Stimulated activated memory B cell treated with anti-CD40 and anti-IgM and Interleukin-4, amounts not matched to agents 10 μg/mL and 1 μg/mL and 100 μg/mL, for 72 hours (primary cell): ENCODE results near the gene MKNK1.
"Not testable (repeated sequence)": the region's sequence is repeated elsewhere in the genome, so short reads cannot be mapped to it uniquely, and the experiment has no call there.

Source experiments
- ATAC-seq: fragments of 150-1000 bp; cut with Tn5 transposase; 2 replicates; pipeline ENCODE4 v1.10.0; 2021
- H3K27ac Mint-ChIP-seq: one replicate; pipeline ENCODE4 v1.8.0; 2022; ENCODE audit warnings: mild to moderate bottlenecking, mixed read lengths
- H3K27me3 Mint-ChIP-seq: one replicate; pipeline ENCODE4 v1.8.0; 2022; ENCODE audit warnings: mixed read lengths
- H3K36me3 Mint-ChIP-seq: one replicate; pipeline ENCODE4 v1.8.0; 2022; ENCODE audit warnings: mixed read lengths
- H3K4me1 Mint-ChIP-seq: one replicate; pipeline ENCODE4 v1.8.0; 2022; ENCODE audit warnings: mixed read lengths
- H3K4me3 Mint-ChIP-seq: one replicate; pipeline ENCODE4 v1.8.0; 2022; ENCODE audit warnings: mild to moderate bottlenecking, moderate library complexity, mixed read lengths
- H3K9me3 Mint-ChIP-seq: one replicate; pipeline ENCODE4 v1.8.0; 2022; ENCODE audit warnings: mixed read lengths

Gene MKNK1

DNA sequence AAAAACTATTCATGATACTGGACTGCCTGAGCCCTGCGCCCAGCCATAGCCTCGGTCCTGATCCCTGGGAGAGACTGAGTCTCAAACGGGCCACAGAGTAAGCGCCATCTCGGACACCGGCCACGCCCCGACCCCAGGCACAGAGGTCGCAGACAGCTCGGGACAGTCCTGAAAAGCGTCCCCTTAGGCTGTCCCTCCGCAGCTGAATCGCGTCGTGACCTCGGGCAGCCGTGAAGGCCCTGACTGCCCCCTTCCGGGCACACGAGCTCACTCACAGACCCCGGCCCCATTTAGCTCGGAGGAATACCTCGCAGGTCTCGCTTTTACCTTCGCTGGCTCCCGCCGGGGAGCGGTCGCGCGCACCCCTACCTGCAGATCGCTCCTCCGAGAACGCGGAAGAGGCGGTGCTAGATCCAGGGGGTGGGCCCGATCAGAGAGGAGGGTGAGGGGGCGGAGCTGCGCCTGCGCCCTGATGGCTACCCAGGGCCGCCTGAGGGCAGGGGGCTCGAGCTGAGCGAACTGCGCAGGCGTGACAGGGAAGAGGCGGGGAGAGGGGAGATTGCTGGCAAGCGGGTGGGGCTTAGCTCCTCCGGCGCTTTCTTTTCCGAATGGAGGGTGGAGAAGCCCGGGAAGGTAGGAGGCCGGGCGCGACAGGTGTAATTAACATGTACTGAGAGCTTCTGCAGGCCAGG, at the start of gene MKNK1:
Gene MKNK1, minus strand, starts transcription at position 411 of the 692 bp plus-strand sequence. CDS start 20,941 bp downstream, outside the sequence.
- Mint-ChIP-seq H3K4me1 (peaks cover 46% of the 10 kb centered on the region), H3K4me3 (peak within 1 kb of the TSS; percentile 83), H3K27me3 (no peaks in the 10 kb centered on the region), H3K36me3 (peaks cover 31% of the 10 kb centered on the region), H3K9me3 (no peaks in the 10 kb centered on the region), H3K27ac (peak within 1 kb of the TSS; percentile 72)
- peak; percentile 99 for ATAC-seq

DNA sequence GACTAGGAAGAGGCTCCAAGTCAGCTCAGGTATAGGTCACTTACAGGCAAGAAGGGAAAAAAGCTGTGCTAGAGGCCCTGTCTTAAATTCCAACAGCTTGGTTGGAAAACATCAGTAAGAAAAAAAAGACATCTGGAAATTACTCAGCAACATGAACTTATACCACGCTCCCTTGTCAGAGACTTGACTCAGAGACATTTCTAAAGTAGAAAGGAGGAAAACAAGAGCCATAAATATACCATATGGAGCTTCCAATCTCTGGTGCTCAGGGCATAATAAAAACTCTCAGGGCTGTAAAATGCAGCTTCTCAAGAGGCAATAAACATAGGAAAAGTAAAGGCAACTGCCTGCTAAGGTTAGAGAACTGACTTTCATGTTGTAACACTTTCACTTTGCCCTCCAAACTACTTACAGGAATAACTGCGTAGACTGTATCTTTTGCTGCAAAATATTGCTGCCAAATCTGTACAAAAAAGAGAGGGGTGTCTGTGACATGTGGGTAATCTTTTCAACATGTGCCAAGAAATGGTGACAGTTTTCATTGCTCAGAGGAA, 49.4 kb upstream of the MKNK1 start:
- no peak for ATAC-seq
- Mint-ChIP-seq H3K4me3 (no peak overlapping the region), H3K9me3 (peaks cover 6% of the 10 kb centered on the region), H3K4me1 (no peaks in the 10 kb centered on the region), H3K27ac (no peak overlapping the region), H3K27me3 (no peaks in the 10 kb centered on the region), H3K36me3 (peaks cover 70% of the 10 kb centered on the region)

DNA sequence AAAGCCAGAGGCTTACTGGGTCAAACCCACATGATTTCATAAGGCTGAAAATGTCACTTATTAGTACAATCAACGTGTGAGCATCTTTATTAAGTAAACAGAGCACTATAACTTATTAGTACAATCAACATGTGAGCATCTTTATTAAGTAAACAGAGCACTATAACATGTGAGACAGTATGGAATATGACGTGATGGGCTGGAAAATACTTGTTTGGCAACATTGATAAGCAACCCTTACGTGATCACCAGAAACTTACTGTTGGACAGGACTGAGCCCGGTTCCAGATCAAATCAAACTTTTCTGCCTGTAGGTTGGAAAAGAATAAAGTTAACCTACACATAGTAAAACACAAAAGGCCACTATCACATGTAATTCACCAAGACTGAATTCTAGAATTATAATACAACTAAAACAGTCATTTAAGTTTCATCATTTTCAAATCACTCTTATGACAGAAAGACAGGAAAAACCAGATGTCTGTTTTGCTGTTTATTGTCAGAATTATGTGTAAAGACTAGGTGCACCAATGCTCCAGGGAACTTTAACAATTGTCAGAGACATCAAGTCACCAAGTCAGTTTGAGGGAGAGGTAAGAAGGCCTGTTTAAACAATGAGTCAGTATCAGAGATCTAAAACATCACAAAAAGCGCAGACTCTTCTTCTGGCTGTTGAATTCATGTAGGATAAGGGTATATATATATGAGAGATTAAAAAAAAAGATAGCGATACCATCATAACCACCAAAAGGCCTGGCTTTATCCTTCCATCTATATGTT, 48.4 kb upstream of the MKNK1 start:
- peaks cover 6% of the 10 kb centered on the region for H3K9me3 Mint-ChIP-seq
- peaks cover 68% of the 10 kb centered on the region for H3K36me3 Mint-ChIP-seq
- no peaks in the 10 kb centered on the region for H3K27me3 Mint-ChIP-seq
- no peak overlapping the region for H3K27ac Mint-ChIP-seq
- ATAC-seq = no peak
- H3K4me3 Mint-ChIP-seq = no peak overlapping the region
- no peaks in the 10 kb centered on the region for H3K4me1 Mint-ChIP-seq

DNA sequence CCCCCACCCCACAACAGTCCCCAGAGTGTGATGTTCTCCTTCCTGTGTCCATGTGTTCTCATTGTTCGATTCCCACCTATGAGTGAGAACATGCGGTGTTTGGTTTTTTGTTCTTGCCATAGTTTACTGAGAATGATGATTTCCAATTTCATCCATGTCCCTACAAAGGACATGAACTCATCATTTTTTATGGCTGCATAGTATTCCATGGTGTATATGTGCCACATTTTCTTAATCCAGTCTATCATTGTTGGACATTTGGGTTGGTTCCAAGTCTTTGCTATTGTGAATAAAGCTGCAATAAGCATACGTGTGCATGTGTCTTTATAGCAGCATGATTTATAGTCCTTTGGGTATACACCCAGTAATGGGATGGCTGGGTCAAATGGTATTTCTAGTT, 47.1 kb upstream of the MKNK1 start:
- H3K27me3 Mint-ChIP-seq, H3K27ac Mint-ChIP-seq, H3K4me3 Mint-ChIP-seq, H3K9me3 Mint-ChIP-seq, H3K4me1 Mint-ChIP-seq, ATAC-seq: not testable (repeated sequence)
- peaks cover 73% of the 10 kb centered on the region for H3K36me3 Mint-ChIP-seq

DNA sequence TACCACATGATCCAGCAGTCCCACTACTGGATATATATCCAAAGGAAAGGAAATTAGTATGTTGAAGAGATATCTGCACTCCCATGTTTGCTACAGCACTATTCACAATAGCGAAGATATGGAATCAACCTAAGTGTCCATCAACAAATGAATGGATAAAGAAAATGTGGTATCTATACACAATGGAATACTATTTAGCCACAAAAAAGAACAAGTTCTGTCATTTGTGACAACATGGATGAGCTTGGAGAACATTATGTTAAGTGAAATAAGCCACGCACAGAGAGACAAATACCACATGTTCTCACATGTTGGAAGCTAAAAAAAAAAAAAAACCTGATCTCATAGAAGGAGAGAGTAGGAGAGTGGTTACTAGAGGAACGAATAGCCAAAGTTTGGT, 46.4 kb upstream of the MKNK1 start:
- H3K36me3 Mint-ChIP-seq = peaks cover 67% of the 10 kb centered on the region
- H3K9me3 Mint-ChIP-seq = peaks cover 6% of the 10 kb centered on the region
- H3K4me1 Mint-ChIP-seq = no peaks in the 10 kb centered on the region
- ATAC-seq = no peak
- no peak overlapping the region for H3K27ac Mint-ChIP-seq
- H3K4me3 Mint-ChIP-seq = no peak overlapping the region
- H3K27me3 Mint-ChIP-seq = no peaks in the 10 kb centered on the region

DNA sequence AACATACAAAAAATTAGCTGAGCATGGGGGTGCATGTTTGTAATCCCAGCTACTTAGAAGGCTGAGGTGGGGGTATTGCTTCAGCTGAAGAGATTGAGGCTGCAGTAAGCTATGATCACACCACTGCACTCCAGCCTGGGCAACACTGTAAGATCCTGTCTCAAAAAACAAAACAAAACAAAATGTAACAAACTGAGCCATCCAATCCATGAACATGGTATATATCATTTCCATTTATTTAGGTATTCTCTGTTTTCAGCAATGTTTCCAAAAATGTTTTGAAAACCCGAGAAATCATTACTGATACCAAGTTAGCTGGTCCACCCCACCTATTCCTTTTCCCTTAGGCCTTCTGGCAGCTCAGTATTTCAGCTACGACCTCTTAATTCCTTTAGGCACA, 45.7 kb upstream of the MKNK1 start:
- Mint-ChIP-seq H3K4me1 (no peaks in the 10 kb centered on the region), H3K27ac (no peak overlapping the region), H3K36me3 (peaks cover 59% of the 10 kb centered on the region), H3K9me3 (peaks cover 5% of the 10 kb centered on the region), H3K27me3 (no peaks in the 10 kb centered on the region), H3K4me3 (no peak overlapping the region)
- ATAC-seq = no peak

DNA sequence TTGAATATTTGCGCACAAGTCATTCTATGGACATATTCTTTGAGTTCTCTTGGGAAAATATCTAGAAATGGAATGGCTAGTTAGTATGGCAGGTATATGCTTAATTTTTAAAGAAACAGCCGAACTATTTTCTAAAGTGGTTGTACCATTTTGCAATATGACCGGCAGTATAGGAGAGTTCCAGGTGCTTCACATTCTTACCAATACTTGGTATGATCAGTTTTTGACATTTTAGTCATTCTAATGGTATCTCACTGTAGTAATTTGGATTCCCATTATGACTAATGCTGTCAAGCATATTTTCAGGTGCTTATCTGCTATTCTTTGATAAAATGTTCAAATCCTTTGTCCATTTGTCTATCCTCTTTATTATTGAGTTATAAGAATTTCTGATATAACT, 43.5 kb upstream of the MKNK1 start:
- Mint-ChIP-seq H3K4me1 (no peaks in the 10 kb centered on the region), H3K4me3 (no peak overlapping the region), H3K36me3 (peaks cover 46% of the 10 kb centered on the region), H3K27me3 (no peaks in the 10 kb centered on the region), H3K9me3 (peaks cover 4% of the 10 kb centered on the region), H3K27ac (no peak overlapping the region)
- ATAC-seq = no peak

DNA sequence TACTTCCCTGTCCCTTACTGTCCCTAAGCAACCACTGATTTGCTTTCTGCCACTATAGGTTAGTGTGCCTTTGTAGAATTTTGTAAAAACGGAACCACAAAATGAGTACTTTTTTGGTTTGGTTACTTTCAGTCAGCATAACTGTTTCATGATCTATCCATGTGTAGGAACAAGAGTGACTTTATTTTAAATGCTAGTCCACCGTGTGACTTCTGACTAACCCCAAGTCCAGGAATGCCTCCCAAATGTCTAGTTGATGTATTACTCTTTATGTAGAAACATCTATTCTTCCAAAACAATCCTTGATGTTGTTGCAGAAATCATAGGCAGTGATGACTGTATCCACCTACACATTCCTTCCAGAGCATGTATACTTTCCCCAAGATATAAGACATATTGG, 42.8 kb upstream of the MKNK1 start:
- Mint-ChIP-seq H3K36me3 (peaks cover 45% of the 10 kb centered on the region), H3K27me3 (no peaks in the 10 kb centered on the region), H3K4me1 (no peaks in the 10 kb centered on the region), H3K4me3 (no peak overlapping the region), H3K27ac (no peak overlapping the region), H3K9me3 (peaks cover 4% of the 10 kb centered on the region)
- ATAC-seq = no peak

DNA sequence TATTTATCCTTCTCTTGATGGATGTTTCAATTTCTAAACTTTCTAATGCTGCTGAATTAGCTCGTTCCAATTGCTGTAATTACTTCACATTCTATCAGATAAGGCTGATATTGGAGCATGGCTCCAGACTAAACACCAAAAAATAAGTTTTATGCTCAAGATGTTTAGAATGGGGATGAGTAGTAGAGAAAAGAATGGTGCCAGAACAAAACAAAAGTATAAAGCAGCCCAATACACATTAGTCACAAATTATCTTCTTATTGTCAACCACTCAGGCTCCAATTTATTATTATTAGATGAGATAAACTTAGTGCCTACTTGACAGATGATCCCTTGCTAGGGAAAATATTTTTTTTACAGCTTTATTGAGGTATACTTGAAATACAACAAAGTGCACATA, 42.3 kb upstream of the MKNK1 start:
- Mint-ChIP-seq H3K36me3 (peaks cover 46% of the 10 kb centered on the region), H3K4me1 (no peaks in the 10 kb centered on the region), H3K4me3 (no peak overlapping the region), H3K27ac (no peak overlapping the region), H3K9me3 (peaks cover 4% of the 10 kb centered on the region), H3K27me3 (no peaks in the 10 kb centered on the region)
- ATAC-seq = no peak

DNA sequence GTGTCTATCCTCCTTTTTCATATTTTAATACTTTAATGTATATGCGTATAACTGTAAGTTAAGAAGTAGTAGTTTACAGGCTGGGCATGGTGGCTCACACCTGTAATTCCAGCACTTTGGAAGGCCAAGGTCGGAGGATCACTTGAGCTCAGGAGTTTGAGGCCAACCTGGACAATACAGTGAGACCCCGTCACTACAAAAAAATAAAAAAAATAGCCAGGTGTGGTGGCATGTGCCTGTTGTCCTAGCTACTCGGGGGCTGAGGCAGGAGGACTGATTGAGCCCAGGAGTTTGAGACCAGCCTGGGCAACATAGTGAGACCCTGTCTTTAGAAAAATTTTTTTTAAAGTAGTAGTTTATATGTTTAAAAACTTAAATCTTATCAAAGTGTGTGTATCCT, 41.7 kb upstream of the MKNK1 start:
- Mint-ChIP-seq H3K4me3 (no peak overlapping the region), H3K9me3 (peaks cover 4% of the 10 kb centered on the region), H3K4me1 (no peaks in the 10 kb centered on the region), H3K27me3 (no peaks in the 10 kb centered on the region), H3K27ac (no peak overlapping the region), H3K36me3 (peaks cover 49% of the 10 kb centered on the region)
- no peak for ATAC-seq

DNA sequence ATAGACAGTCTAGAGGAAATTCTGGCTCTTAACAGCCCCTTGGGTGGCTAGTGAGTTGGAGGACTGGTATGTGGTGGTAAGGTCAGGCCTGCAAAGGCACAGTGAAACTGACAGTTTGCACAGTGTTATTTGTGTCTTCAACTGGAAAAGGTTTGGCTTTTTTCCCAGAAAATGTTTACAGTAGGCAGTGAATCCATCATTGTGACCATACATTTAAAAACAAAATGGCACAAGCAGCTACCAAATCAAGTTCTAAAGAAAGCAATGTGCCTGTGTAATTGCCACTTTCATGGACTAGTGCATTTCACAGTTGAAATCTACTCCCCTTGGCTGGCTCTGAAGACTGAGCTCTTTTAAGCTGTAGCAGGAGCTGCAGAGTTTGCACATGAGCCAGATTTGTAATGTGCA, 39.3 kb upstream of the MKNK1 start:
- H3K36me3 Mint-ChIP-seq = peaks cover 39% of the 10 kb centered on the region
- no peak overlapping the region for H3K27ac Mint-ChIP-seq
- ATAC-seq = no peak
- H3K9me3 Mint-ChIP-seq = no peaks in the 10 kb centered on the region
- no peaks in the 10 kb centered on the region for H3K4me1 Mint-ChIP-seq
- no peak overlapping the region for H3K4me3 Mint-ChIP-seq
- H3K27me3 Mint-ChIP-seq = no peaks in the 10 kb centered on the region

DNA sequence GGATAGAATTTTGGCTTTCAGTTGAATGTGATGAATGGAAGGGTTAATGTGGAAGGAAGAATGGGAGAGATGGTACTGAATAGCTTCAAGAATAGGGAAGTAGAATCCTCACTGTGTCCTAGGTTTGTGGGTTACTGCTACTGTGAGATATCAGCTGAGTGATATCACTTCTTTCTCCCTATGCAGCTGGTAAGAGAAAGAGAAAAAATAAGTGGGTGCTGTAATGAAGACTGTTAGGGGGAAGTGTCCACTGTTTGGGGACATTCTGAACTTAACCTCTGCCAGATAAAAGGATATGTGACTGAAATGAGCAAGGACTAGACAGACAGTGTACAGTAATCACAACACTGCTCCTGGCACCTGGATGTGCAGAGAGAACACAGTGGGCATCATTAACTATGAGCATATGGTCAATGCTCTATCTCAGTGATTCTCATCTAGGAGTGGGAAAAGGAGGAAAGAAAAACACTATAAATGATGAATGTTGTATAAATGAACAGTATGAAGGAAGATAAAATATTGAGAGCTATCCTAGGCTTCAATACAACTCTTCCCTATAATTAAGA, 38.1 kb upstream of the MKNK1 start:
- H3K27me3 Mint-ChIP-seq = no peaks in the 10 kb centered on the region
- no peak overlapping the region for H3K4me3 Mint-ChIP-seq
- peak overlapping the region; percentile 4 for H3K27ac Mint-ChIP-seq
- ATAC-seq = no peak
- peaks cover 35% of the 10 kb centered on the region for H3K36me3 Mint-ChIP-seq
- H3K9me3 Mint-ChIP-seq = no peaks in the 10 kb centered on the region
- H3K4me1 Mint-ChIP-seq = no peaks in the 10 kb centered on the region

DNA sequence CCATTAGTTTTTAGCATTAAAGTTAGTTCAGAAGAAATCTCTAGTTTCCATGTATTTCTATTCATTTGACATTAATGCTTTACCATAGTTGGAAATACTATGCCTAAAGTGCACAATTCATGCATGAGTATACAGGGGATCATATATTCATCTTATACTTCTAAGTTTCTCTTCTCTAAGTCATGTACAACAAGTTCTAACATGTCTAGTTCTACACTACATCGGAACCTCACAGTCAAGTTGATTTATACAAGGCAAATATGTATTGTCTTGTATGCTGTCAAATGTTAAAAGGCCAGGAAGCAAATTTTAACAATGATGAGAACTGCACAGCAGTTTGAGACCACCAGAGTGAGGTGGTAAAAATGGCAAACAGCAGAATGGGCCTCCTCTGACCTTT, 35.5 kb upstream of the MKNK1 start:
- Mint-ChIP-seq H3K27ac (no peak overlapping the region), H3K9me3 (no peaks in the 10 kb centered on the region), H3K4me3 (no peak overlapping the region), H3K4me1 (no peaks in the 10 kb centered on the region), H3K27me3 (no peaks in the 10 kb centered on the region), H3K36me3 (peaks cover 51% of the 10 kb centered on the region)
- no peak for ATAC-seq

DNA sequence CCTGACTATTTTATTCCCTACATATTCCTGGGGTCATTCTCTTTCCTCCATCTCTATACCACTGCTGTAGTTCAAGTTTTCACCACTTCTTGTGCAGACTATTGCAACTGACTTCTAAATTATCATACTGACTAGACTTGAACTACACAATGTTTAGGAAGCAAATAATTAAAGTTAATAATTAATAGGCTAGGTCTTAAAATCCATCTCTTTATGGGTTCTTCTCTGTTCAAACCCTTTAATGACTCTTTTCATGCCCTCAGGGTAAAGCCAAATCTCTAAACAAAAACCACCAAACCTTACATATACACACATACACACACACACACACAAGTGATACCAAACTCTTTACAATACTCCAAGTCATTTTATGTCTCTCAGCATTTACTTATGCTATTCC, 34.9 kb upstream of the MKNK1 start:
- H3K9me3 Mint-ChIP-seq = no peaks in the 10 kb centered on the region
- H3K27ac Mint-ChIP-seq = no peak overlapping the region
- no peak overlapping the region for H3K4me3 Mint-ChIP-seq
- no peak for ATAC-seq
- no peaks in the 10 kb centered on the region for H3K4me1 Mint-ChIP-seq
- H3K27me3 Mint-ChIP-seq = no peaks in the 10 kb centered on the region
- peaks cover 58% of the 10 kb centered on the region for H3K36me3 Mint-ChIP-seq

DNA sequence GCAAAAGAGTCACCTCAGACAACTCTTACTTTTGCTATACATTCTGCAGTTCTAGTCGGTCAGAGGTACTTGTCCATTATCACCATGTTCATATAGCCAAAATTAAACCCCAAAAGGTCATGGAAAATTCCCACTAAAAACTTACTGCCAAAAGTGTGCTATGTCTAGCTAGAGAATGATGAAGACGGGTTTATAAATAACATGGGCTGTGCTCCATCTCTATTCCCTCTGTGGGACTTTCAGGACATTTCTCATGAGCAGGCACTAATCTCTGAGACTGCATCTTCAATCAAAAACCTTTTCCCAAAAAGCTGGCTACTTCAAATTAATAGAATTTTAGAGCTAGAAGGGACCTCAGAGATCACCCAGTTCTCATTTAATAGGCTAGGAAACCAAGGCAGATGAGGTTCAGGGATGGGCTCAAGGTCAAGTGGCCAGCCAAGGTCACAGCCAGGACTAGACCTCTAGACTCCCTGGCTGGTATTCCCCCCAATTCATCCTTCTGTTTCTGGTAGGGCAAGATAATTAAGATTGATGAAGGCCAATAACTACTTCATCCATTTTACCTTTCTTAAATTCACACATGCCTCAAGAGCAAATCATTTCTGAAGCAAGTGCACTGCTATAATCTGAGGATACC, 33.5 kb upstream of the MKNK1 start:
- peaks cover 69% of the 10 kb centered on the region for H3K36me3 Mint-ChIP-seq

More for the DNA sequence above, 33.5 kb upstream of the MKNK1 start:
- no peaks in the 10 kb centered on the region for H3K9me3 Mint-ChIP-seq
- no peaks in the 10 kb centered on the region for H3K27me3 Mint-ChIP-seq
- no peak overlapping the region for H3K4me3 Mint-ChIP-seq
- no peak for ATAC-seq
- H3K27ac Mint-ChIP-seq = no peak overlapping the region
- no peaks in the 10 kb centered on the region for H3K4me1 Mint-ChIP-seq
